Suprapubic skin (tissue), 4 donors: ENCODE measurements around the gene ARSG.
"Not testable (repeated sequence)": the region's sequence is repeated elsewhere in the genome, so short reads cannot be mapped to it uniquely, and the experiment has no call there.

Experiments
- EP300 ChIP-seq: sonication (generic); formaldehyde crosslinking; IDR thresholded peaks from one replicate; pipeline ENCODE4 v1.6.1; 2017; ENCODE audit warnings: antibody characterized with exemption
- POLR2A ChIP-seq, 2 donors: fragments of 450-650 bp; IDR thresholded peaks; one replicate each; pipeline ENCODE4 v1.6.1; 2017; ENCODE audit warnings: antibody characterized with exemption in 2 of 2, mild to moderate bottlenecking in 2 of 2, moderate library complexity in 2 of 2
- POLR2AphosphoS5 ChIP-seq, 3 donors: sonication (generic); formaldehyde crosslinking; IDR thresholded peaks; one replicate each; pipeline ENCODE4 v1.6.1; 2017; ENCODE audit warnings: antibody characterized with exemption in 3 of 3
- TF ChIP-seq, protein P1 (sequence below), 2 donors: fragments of 200-600 bp in 1 of 2; fragments of 450-650 bp in 1 of 2; sonication (generic) in 1 of 2; IDR thresholded peaks; one replicate each; pipeline ENCODE4 v1.5.1; 2016 to 2019; ENCODE audit warnings: antibody characterized with exemption in 2 of 2, mild to moderate bottlenecking in 1 of 2, moderate library complexity in 1 of 2

DNA sequence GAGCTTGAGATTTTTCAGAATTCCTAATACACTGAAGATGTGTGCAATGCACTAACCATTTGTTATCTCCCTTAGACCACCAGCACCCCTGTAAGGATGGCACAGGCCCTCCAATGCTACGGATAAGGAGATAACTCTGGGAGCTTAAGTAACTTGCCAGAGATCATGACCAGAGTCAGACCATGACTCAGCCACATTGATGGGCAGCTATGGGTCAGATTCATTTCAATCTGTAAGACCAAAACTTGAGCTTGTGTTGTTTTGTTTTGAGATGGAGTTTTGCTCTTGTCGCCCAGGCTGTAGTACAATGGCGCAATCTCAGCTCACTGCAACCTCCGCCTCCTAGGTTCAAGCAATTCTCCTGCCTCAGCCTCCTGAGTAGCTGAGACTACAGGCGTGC is 63.8 kb downstream of the ARSG start:
- not testable (repeated sequence) for TF ChIP-seq EP300; POLR2A (IDR thresholded peaks at IDR 0.05); POLR2AphosphoS5 (IDR thresholded peaks at IDR 0.05)
- TF ChIP-seq, protein P1, sequence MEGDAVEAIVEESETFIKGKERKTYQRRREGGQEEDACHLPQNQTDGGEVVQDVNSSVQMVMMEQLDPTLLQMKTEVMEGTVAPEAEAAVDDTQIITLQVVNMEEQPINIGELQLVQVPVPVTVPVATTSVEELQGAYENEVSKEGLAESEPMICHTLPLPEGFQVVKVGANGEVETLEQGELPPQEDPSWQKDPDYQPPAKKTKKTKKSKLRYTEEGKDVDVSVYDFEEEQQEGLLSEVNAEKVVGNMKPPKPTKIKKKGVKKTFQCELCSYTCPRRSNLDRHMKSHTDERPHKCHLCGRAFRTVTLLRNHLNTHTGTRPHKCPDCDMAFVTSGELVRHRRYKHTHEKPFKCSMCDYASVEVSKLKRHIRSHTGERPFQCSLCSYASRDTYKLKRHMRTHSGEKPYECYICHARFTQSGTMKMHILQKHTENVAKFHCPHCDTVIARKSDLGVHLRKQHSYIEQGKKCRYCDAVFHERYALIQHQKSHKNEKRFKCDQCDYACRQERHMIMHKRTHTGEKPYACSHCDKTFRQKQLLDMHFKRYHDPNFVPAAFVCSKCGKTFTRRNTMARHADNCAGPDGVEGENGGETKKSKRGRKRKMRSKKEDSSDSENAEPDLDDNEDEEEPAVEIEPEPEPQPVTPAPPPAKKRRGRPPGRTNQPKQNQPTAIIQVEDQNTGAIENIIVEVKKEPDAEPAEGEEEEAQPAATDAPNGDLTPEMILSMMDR (IDR thresholded peaks at IDR 0.05), result not testable (repeated sequence)
